Activated CD8-positive, alpha-beta memory T cell treated with anti-CD3 and anti-CD28 coated beads for 1 hour (primary cell): ENCODE measurements around the gene HPCAL1.
"Not testable (repeated sequence)": the region's sequence is repeated elsewhere in the genome, so short reads cannot be mapped to it uniquely, and the experiment has no call there.

Experiments used
- DNase-seq, 2 donors: peaks; one replicate each; pipeline ENCODE4 v3.0.0-alpha.2; 2020; ENCODE audit warnings: low read depth in 1 of 2; ENCODE audit errors: extremely low read depth in 1 of 2

The HPCAL1 gene

GRCh38 chr2:10449838-10450691, 147.4 kb downstream of the HPCAL1 start:
- DNase-seq = no peak

- DNase-seq = no peak
Observed at GRCh38 chr2:10451819-10452218, 149.1 kb downstream of the HPCAL1 start.

- DNase-seq = no peak
Observed at GRCh38 chr2:10452312-10452711, 149.6 kb downstream of the HPCAL1 start.

GRCh38 chr2:10452956-10453904, 150.5 kb downstream of the HPCAL1 start:
- no peak for DNase-seq

- DNase-seq = no peak
Observed at GRCh38 chr2:10453905-10454298, 151.2 kb downstream of the HPCAL1 start.

- DNase-seq = no peak
Observed at GRCh38 chr2:10454505-10454904, 151.8 kb downstream of the HPCAL1 start.

- not testable (repeated sequence) for DNase-seq
Observed at GRCh38 chr2:10457195-10457594, 154.5 kb downstream of the HPCAL1 start.

GRCh38 chr2:10457846-10458598, 155.3 kb downstream of the HPCAL1 start:
- DNase-seq = no peak

GRCh38 chr2:10460366-10460796, 157.7 kb downstream of the HPCAL1 start:
- no peak for DNase-seq

- no peak for DNase-seq
Observed at GRCh38 chr2:10462178-10463083, 159.7 kb downstream of the HPCAL1 start.

- DNase-seq = no peak
Observed at GRCh38 chr2:10465910-10466309, 163.2 kb downstream of the HPCAL1 start.

- no peak for DNase-seq
Observed at GRCh38 chr2:10466801-10467200, 164.1 kb downstream of the HPCAL1 start.

- no peak for DNase-seq
Observed at GRCh38 chr2:10467401-10467800, 164.7 kb downstream of the HPCAL1 start.

- no peak for DNase-seq
Observed at GRCh38 chr2:10469301-10469700, 166.6 kb downstream of the HPCAL1 start.

GRCh38 chr2:10469955-10470608, 167.4 kb downstream of the HPCAL1 start:
- no peak for DNase-seq

- no peak for DNase-seq
Observed at GRCh38 chr2:10471046-10471571, 168.4 kb downstream of the HPCAL1 start.

- DNase-seq = no peak
Observed at GRCh38 chr2:10471955-10472354, 169.3 kb downstream of the HPCAL1 start.

- DNase-seq = no peak
Observed at GRCh38 chr2:10473121-10473756, 170.5 kb downstream of the HPCAL1 start.
